GM20000 (cell line): Measurements from ENCODE around the gene NBAS.

Experiments
- DNase-seq: peaks from one replicate; pipeline ENCODE4 v3.0.0; 2012; ENCODE audit warnings: low spot score
- TF ChIP-seq, protein P1 (sequence below): IDR thresholded peaks from 2 replicates; pipeline ENCODE4 v1.5.1; 2012; ENCODE audit warnings: mild to moderate bottlenecking, control low read depth; ENCODE audit errors: extremely low read depth, missing control alignments

NBAS gene

GRCh38 chr2:15172825-15173224, 388.3 kb downstream of the NBAS start:
- TF ChIP-seq, protein P1, sequence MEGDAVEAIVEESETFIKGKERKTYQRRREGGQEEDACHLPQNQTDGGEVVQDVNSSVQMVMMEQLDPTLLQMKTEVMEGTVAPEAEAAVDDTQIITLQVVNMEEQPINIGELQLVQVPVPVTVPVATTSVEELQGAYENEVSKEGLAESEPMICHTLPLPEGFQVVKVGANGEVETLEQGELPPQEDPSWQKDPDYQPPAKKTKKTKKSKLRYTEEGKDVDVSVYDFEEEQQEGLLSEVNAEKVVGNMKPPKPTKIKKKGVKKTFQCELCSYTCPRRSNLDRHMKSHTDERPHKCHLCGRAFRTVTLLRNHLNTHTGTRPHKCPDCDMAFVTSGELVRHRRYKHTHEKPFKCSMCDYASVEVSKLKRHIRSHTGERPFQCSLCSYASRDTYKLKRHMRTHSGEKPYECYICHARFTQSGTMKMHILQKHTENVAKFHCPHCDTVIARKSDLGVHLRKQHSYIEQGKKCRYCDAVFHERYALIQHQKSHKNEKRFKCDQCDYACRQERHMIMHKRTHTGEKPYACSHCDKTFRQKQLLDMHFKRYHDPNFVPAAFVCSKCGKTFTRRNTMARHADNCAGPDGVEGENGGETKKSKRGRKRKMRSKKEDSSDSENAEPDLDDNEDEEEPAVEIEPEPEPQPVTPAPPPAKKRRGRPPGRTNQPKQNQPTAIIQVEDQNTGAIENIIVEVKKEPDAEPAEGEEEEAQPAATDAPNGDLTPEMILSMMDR = no peak
- DNase-seq = no peak

GRCh38 chr2:15170070-15170775, 390.9 kb downstream of the NBAS start:
- DNase-seq = no peak
- TF ChIP-seq, protein P1 = no peak

GRCh38 chr2:15169326-15170069, 391.6 kb downstream of the NBAS start:
- TF ChIP-seq, protein P1 = no peak

DNA sequence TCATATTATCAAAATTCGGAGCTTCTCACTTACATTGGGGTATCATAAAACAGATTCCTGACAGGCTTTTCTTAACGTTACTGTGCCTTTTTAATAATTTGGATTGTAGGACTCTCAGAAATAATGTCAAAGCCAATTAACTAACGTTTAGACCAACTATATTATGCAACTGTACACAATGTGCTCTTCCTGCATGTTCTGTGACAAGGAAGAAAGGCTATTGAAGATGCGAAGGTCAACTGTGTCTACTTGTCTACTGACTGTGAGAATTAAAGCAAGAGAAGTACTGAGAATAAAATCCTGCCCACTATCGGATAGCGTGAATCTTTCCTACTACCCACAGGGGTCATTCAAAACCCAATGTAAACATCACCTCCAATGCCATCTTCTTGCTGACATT, 393.0 kb downstream of the NBAS start:
- DNase-seq = no peak
- TF ChIP-seq, protein P1 = no peak

More at GRCh38 chr2:15169326-15170069, 391.6 kb downstream of the NBAS start:
- no peak for DNase-seq

DNA sequence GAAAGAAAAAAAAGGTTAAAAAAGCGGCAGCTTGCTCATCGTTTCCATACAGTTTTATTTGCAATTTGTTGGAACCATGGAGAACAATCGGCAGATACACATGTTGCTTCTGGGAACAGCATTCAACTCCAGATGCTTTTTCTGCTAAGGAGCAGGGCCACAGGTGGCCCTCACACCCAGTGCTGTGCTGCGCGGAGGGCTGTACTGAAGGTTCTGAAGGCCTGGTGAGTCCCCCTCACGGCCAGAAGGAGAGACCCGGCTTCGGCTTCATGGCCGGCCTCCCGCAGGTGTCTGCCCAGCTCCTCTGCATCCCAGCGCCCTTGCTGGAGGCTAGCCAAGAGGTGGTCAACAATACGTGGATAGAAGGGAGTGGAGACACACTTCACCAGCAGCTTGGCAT, 394.3 kb downstream of the NBAS start:
- TF ChIP-seq, protein P1 = no peak
- DNase-seq = no peak

GRCh38 chr2:15163326-15163725, 397.8 kb downstream of the NBAS start:
- TF ChIP-seq, protein P1 = no peak
- DNase-seq = no peak

- TF ChIP-seq, protein P1 = no peak
- DNase-seq = no peak
Measured at GRCh38 chr2:15162620-15163019, 398.5 kb downstream of the NBAS start.
